Measurements from ENCODE around the gene NAV2. TPM values are rescaled to one million over a fixed set of nuclear protein-coding genes. Genes with fewer than 3 reads are reported as not detected.

Gene NAV2
- total RNA-seq, 1 experiment from 2014 or later, result 63.5 TPM

- CTCF ChIA-PET, result no interaction called here
- no peak for TF ChIP-seq CTCF (IDR thresholded peaks at IDR 0.05; ENCODE audit: insufficient read depth in 1 of 2, low read depth in 1 of 2, low read length in 1 of 2, severe bottlenecking in 1 of 2, unreplicated experiment in 1 of 2)
- Histone ChIP-seq H3K27me3 (replicated peaks; ENCODE audit: control insufficient read depth, insufficient read depth, low read length) (no peaks in the 10 kb centered on the region; the same call in 1 of the 2 replicates), H3K9me3 (no peaks in the 10 kb centered on the region; the same call in 1 of the 2 replicates), H3K4me3 (ENCODE audit: low read depth, low read length) (no peak overlapping the region), H3K36me3 (ENCODE audit: control insufficient read depth, insufficient read depth, low read length) (no peaks in the 10 kb centered on the region), H3K4me1 (no peaks in the 10 kb centered on the region)
- no peak overlapping the region for H3K27ac Mint-ChIP-seq (ENCODE audit: unreplicated experiment)
- H3K4me3 Mint-ChIP-seq (ENCODE audit: unreplicated experiment), result no peak overlapping the region
- H3K4me1 Mint-ChIP-seq (ENCODE audit: low read depth, unreplicated experiment), result no peaks in the 10 kb centered on the region
- POLR2A ChIA-PET, result no interaction called here
- peaks cover 6% of the 10 kb centered on the region for H3K36me3 Mint-ChIP-seq (ENCODE audit: insufficient read depth, unreplicated experiment)
- BruUV-seq (replicated peaks), result no TSS peak
- no peak for DNase-seq
- no peaks in the 10 kb centered on the region for H3K27me3 Mint-ChIP-seq (ENCODE audit: insufficient read depth, unreplicated experiment)
- H3K9me3 Mint-ChIP-seq (ENCODE audit: unreplicated experiment), result peaks cover 10% of the 10 kb centered on the region
- intact Hi-C loops (cut with micrococcal nuclease; ENCODE audit: unreplicated experiment), result no loop called here
These were observed 139.7 kb downstream of the NAV2 start for GRCh38 chr11:19852288-19852687.

GRCh38 chr11:19853016-19853415 is 140.4 kb downstream of the NAV2 start:
- intact Hi-C loops (cut with micrococcal nuclease; ENCODE audit: unreplicated experiment), result no loop called here

GRCh38 chr11:19853920-19854319 is 141.3 kb downstream of the NAV2 start:
- Mint-ChIP-seq H3K27ac (ENCODE audit: unreplicated experiment) (no peak overlapping the region), H3K9me3 (ENCODE audit: unreplicated experiment) (peaks cover 10% of the 10 kb centered on the region), H3K27me3 (ENCODE audit: insufficient read depth, unreplicated experiment) (no peaks in the 10 kb centered on the region), H3K4me1 (ENCODE audit: low read depth, unreplicated experiment) (no peaks in the 10 kb centered on the region), H3K4me3 (ENCODE audit: unreplicated experiment) (no peak overlapping the region), H3K36me3 (ENCODE audit: insufficient read depth, unreplicated experiment) (peaks cover 6% of the 10 kb centered on the region)
- Histone ChIP-seq H3K27me3 (replicated peaks; ENCODE audit: control insufficient read depth, insufficient read depth, low read length) (no peaks in the 10 kb centered on the region; the same call in 1 of the 2 replicates), H3K36me3 (ENCODE audit: control insufficient read depth, insufficient read depth, low read length) (no peaks in the 10 kb centered on the region), H3K4me3 (ENCODE audit: low read depth, low read length) (no peak overlapping the region), H3K9me3 (no peaks in the 10 kb centered on the region; the same call in 1 of the 2 replicates), H3K4me1 (no peaks in the 10 kb centered on the region)
- no TSS peak for BruUV-seq (replicated peaks)
- ChIA-PET CTCF (no interaction called here), POLR2A (no interaction called here)
- TF ChIP-seq CTCF (IDR thresholded peaks at IDR 0.05; ENCODE audit: insufficient read depth in 1 of 2, low read depth in 1 of 2, low read length in 1 of 2, severe bottlenecking in 1 of 2, unreplicated experiment in 1 of 2), result no peak
- no peak for DNase-seq
- intact Hi-C loops (cut with micrococcal nuclease; ENCODE audit: unreplicated experiment), result no loop called here

More at GRCh38 chr11:19853016-19853415, 140.4 kb downstream of the NAV2 start:
- Mint-ChIP-seq H3K4me1 (ENCODE audit: low read depth, unreplicated experiment) (no peaks in the 10 kb centered on the region), H3K27ac (ENCODE audit: unreplicated experiment) (no peak overlapping the region), H3K36me3 (ENCODE audit: insufficient read depth, unreplicated experiment) (peaks cover 6% of the 10 kb centered on the region), H3K4me3 (ENCODE audit: unreplicated experiment) (no peak overlapping the region), H3K27me3 (ENCODE audit: insufficient read depth, unreplicated experiment) (no peaks in the 10 kb centered on the region), H3K9me3 (ENCODE audit: unreplicated experiment) (peaks cover 10% of the 10 kb centered on the region)
- DNase-seq, result no peak
- H3K9me3 ChIP-seq, result no peaks in the 10 kb centered on the region; the same call in 1 of the 2 replicates
- no peaks in the 10 kb centered on the region for H3K4me1 ChIP-seq
- no TSS peak for BruUV-seq (replicated peaks)
- H3K4me3 ChIP-seq (ENCODE audit: low read depth, low read length), result no peak overlapping the region
- H3K27me3 ChIP-seq (replicated peaks; ENCODE audit: control insufficient read depth, insufficient read depth, low read length), result no peaks in the 10 kb centered on the region; the same call in 1 of the 2 replicates
- ChIA-PET POLR2A (no interaction called here), CTCF (no interaction called here)
- H3K36me3 ChIP-seq (ENCODE audit: control insufficient read depth, insufficient read depth, low read length), result no peaks in the 10 kb centered on the region
- TF ChIP-seq CTCF (IDR thresholded peaks at IDR 0.05; ENCODE audit: insufficient read depth in 1 of 2, low read depth in 1 of 2, low read length in 1 of 2, severe bottlenecking in 1 of 2, unreplicated experiment in 1 of 2), result no peak
